ENCODE results near the gene TEAD4. TPM values are rescaled to one million over a fixed set of nuclear protein-coding genes. Genes with fewer than 3 reads are reported as not detected.

TEAD4 gene
- total RNA-seq, 1 donor from 2014 or later: 19.7 TPM

- no peaks in the 10 kb centered on the region for H3K27me3 Mint-ChIP-seq
- peaks cover 2% of the 10 kb centered on the region for H3K36me3 Mint-ChIP-seq (ENCODE audit: insufficient read depth)
- no peak for DNase-seq (ENCODE audit: low spot score, unreplicated experiment)
- no peak overlapping the region for H3K4me3 Mint-ChIP-seq (ENCODE audit: low read depth)
- no peaks in the 10 kb centered on the region for H3K9me3 Mint-ChIP-seq (ENCODE audit: low read depth)
- no peak overlapping the region for H3K27ac Mint-ChIP-seq
- peaks cover 5% of the 10 kb centered on the region for H3K4me1 Mint-ChIP-seq (ENCODE audit: low read depth)
- no peak for TF ChIP-seq CTCF (IDR thresholded peaks at IDR 0.05; ENCODE audit: unreplicated experiment)
Measured at GRCh38 chr12:2976581-2976996, 17.4 kb downstream of the TEAD4 start.

- Mint-ChIP-seq H3K9me3 (ENCODE audit: low read depth) (no peaks in the 10 kb centered on the region), H3K36me3 (ENCODE audit: insufficient read depth) (peaks cover 2% of the 10 kb centered on the region), H3K27ac (no peak overlapping the region), H3K4me3 (ENCODE audit: low read depth) (no peak overlapping the region), H3K27me3 (no peaks in the 10 kb centered on the region), H3K4me1 (ENCODE audit: low read depth) (peaks cover 5% of the 10 kb centered on the region)
- no peak for DNase-seq (ENCODE audit: low spot score, unreplicated experiment)
- TF ChIP-seq CTCF (IDR thresholded peaks at IDR 0.05; ENCODE audit: unreplicated experiment): no peak
Measured at GRCh38 chr12:2977776-2978175, 18.6 kb downstream of the TEAD4 start.

- TF ChIP-seq CTCF (IDR thresholded peaks at IDR 0.05; ENCODE audit: unreplicated experiment): no peak
- Mint-ChIP-seq H3K4me1 (ENCODE audit: low read depth) (peaks cover 5% of the 10 kb centered on the region), H3K27me3 (no peaks in the 10 kb centered on the region), H3K4me3 (ENCODE audit: low read depth) (no peak overlapping the region), H3K27ac (no peak overlapping the region), H3K36me3 (ENCODE audit: insufficient read depth) (peaks cover 2% of the 10 kb centered on the region), H3K9me3 (ENCODE audit: low read depth) (no peaks in the 10 kb centered on the region)
- no peak for DNase-seq (ENCODE audit: low spot score, unreplicated experiment)
Measured at GRCh38 chr12:2979806-2980205, 20.6 kb downstream of the TEAD4 start.

GRCh38 chr12:2980630-2981029 lies 21.4 kb downstream of the TEAD4 start:
- Mint-ChIP-seq H3K4me3 (ENCODE audit: low read depth) (no peak overlapping the region), H3K27ac (no peak overlapping the region)
- TF ChIP-seq CTCF (IDR thresholded peaks at IDR 0.05; ENCODE audit: unreplicated experiment): no peak

GRCh38 chr12:2982361-2982760 lies 23.2 kb downstream of the TEAD4 start:
- DNase-seq (ENCODE audit: low spot score, unreplicated experiment): no peak
- peaks cover 5% of the 10 kb centered on the region for H3K9me3 Mint-ChIP-seq (ENCODE audit: low read depth)
- H3K4me3 Mint-ChIP-seq (ENCODE audit: low read depth): no peak overlapping the region
- H3K27me3 Mint-ChIP-seq: no peaks in the 10 kb centered on the region
- H3K4me1 Mint-ChIP-seq (ENCODE audit: low read depth): peaks cover 5% of the 10 kb centered on the region
- H3K36me3 Mint-ChIP-seq (ENCODE audit: insufficient read depth): peaks cover 6% of the 10 kb centered on the region
- H3K27ac Mint-ChIP-seq: no peak overlapping the region
- TF ChIP-seq CTCF (IDR thresholded peaks at IDR 0.05; ENCODE audit: unreplicated experiment): no peak

More at GRCh38 chr12:2980630-2981029, 21.4 kb downstream of the TEAD4 start:
- H3K4me1 Mint-ChIP-seq (ENCODE audit: low read depth): peaks cover 5% of the 10 kb centered on the region
- H3K9me3 Mint-ChIP-seq (ENCODE audit: low read depth): no peaks in the 10 kb centered on the region
- no peak for DNase-seq (ENCODE audit: low spot score, unreplicated experiment)
- peaks cover 2% of the 10 kb centered on the region for H3K36me3 Mint-ChIP-seq (ENCODE audit: insufficient read depth)
- H3K27me3 Mint-ChIP-seq: no peaks in the 10 kb centered on the region

All from progenitor cell of endocrine pancreas (in vitro differentiated cells).